HepG2 (cell line): ENCODE measurements around the gene PNKD. TPM values are rescaled to one million over a fixed set of nuclear protein-coding genes. Genes with fewer than 3 reads are reported as not detected.
A peak's percentile ranks its signal among the peaks of the same experiment; 100 is the strongest.

Experiments
- CBX5 ChIP-seq: sonication (generic); formaldehyde crosslinking; IDR thresholded peaks from 2 replicates; pipeline ENCODE4 v1.4.0; 2020; ENCODE audit warnings: missing genetic modification reagents, borderline replicate concordance
- CCAR2 ChIP-seq: fragments of 200-400 bp; formaldehyde crosslinking; optimal IDR thresholded peaks from 2 replicates; pipeline ENCODE3; 2018; ENCODE audit warnings: low read depth, mild to moderate bottlenecking, low read length, moderate library complexity
- DR1 ChIP-seq: sonication (generic); formaldehyde crosslinking; IDR thresholded peaks from 2 replicates; pipeline ENCODE4 v1.8.0; 2021; ENCODE audit warnings: mild to moderate bottlenecking, missing genetic modification reagents, inconsistent platforms
- ELF1 ChIP-seq: sonication (generic); formaldehyde crosslinking; IDR thresholded peaks from 2 replicates; pipeline ENCODE4 v1.4.0; 2020; ENCODE audit warnings: missing genetic modification reagents
- FOXJ3 ChIP-seq: sonication (generic); formaldehyde crosslinking; IDR thresholded peaks from 2 replicates; pipeline ENCODE4 v1.4.0; 2020; ENCODE audit warnings: missing genetic modification reagents, mild to moderate bottlenecking, borderline replicate concordance
- GMEB1 ChIP-seq: sonication (generic); formaldehyde crosslinking; IDR thresholded peaks from 2 replicates; pipeline ENCODE4 v1.5.1; 2020; ENCODE audit warnings: missing genetic modification reagents, mild to moderate bottlenecking, borderline replicate concordance
- HOXD1 ChIP-seq: sonication (generic); formaldehyde crosslinking; IDR thresholded peaks from 2 replicates; pipeline ENCODE4 v1.5.0; 2020; ENCODE audit warnings: missing genetic modification reagents
- KDM3A ChIP-seq: IDR thresholded peaks from 2 replicates; pipeline ENCODE4 v1.6.1; 2018; ENCODE audit warnings: low read depth, missing compliant biosample characterization
- MIER3 ChIP-seq: IDR thresholded peaks from 2 replicates; pipeline ENCODE4 v1.6.1; 2016; ENCODE audit warnings: missing compliant biosample characterization, borderline replicate concordance
- PAXIP1 ChIP-seq: sonication (generic); formaldehyde crosslinking; conservative IDR thresholded peaks from 2 replicates; pipeline ENCODE4 v1.4.0; 2020; ENCODE audit warnings: mild to moderate bottlenecking, missing genetic modification reagents, moderate library complexity
- PHF5A ChIP-seq: IDR thresholded peaks from one replicate; pipeline ENCODE4 v1.6.1; 2018; ENCODE audit warnings: low read depth, missing genetic modification reagents; ENCODE audit not compliant: unreplicated experiment
- ZFP90 ChIP-seq: sonication (generic); formaldehyde crosslinking; IDR thresholded peaks from 2 replicates; pipeline ENCODE4 v1.8.0; 2022; ENCODE audit warnings: missing genetic modification reagents, mild to moderate bottlenecking, inconsistent platforms, borderline replicate concordance
- ZMYM3 ChIP-seq: sonication (generic); formaldehyde crosslinking; IDR thresholded peaks from 2 replicates; pipeline ENCODE4 v1.5.1; 2020; ENCODE audit warnings: mild to moderate bottlenecking, missing genetic modification reagents
- ZNF17 ChIP-seq: sonication (generic); formaldehyde crosslinking; IDR thresholded peaks from 2 replicates; pipeline ENCODE4 v1.5.0; 2020; ENCODE audit warnings: mild to moderate bottlenecking, missing genetic modification reagents
- ZNF264 ChIP-seq: sonication (generic); formaldehyde crosslinking; IDR thresholded peaks from 2 replicates; pipeline ENCODE4 v1.4.0; 2020; ENCODE audit warnings: missing genetic modification reagents
- ZNF343 ChIP-seq: sonication (generic); formaldehyde crosslinking; IDR thresholded peaks from 2 replicates; pipeline ENCODE4 v1.4.0; 2020; ENCODE audit warnings: mild to moderate bottlenecking, missing genetic modification reagents
- ZNF430 ChIP-seq: sonication (generic); formaldehyde crosslinking; IDR thresholded peaks from 2 replicates; pipeline ENCODE4 v1.9.0; 2021; ENCODE audit warnings: mild to moderate bottlenecking, missing genetic modification reagents
- ZNF468 ChIP-seq: sonication (generic); formaldehyde crosslinking; IDR thresholded peaks from 2 replicates; pipeline ENCODE4 v1.8.0; 2022; ENCODE audit warnings: mild to moderate bottlenecking, moderate library complexity, missing genetic modification reagents
- ZNF512 ChIP-seq: sonication (generic); formaldehyde crosslinking; IDR thresholded peaks from 2 replicates; pipeline ENCODE4 v1.4.0; 2020; ENCODE audit warnings: mild to moderate bottlenecking, missing genetic modification reagents
- ZNF7 ChIP-seq: IDR thresholded peaks from 2 replicates; pipeline ENCODE4 v1.6.1; 2016; ENCODE audit warnings: missing biosample characterization, missing genetic modification reagents
- ZNF713 ChIP-seq: sonication (generic); formaldehyde crosslinking; IDR thresholded peaks from 2 replicates; pipeline ENCODE4 v1.4.0; 2020; ENCODE audit warnings: mild to moderate bottlenecking, missing genetic modification reagents
- polyA plus RNA-seq, 8 experiments: library from polyadenylated mRNA; depleted of rRNA in 3 of 8; stranded (reverse) in 7 of 8; unstranded in 1 of 8; fragments of >200 nt; fragmentation: Illumina TruSeq in 4 of 8; extraction: Trizol in 4 of 8; gene quantifications; 2 replicates each; pipeline versions ENCODE4 v1.2.1 to v1.2.3, GENCODE V29; 2011 to 2016; ENCODE audit warnings: low read depth in 4 of 8, missing spikeins in 1 of 8, mixed read lengths in 1 of 8; ENCODE audit not compliant: insufficient read depth in 1 of 8
- total RNA-seq, 5 experiments: library from RNA; depleted of rRNA; stranded (reverse); fragments of >200 nt; fragmentation: Illumina TruSeq; extraction: Trizol; gene quantifications; 2 replicates each; pipeline ENCODE4 v1.2.3, GENCODE V29; 2016; ENCODE audit warnings: low read depth in 1 of 5

The PNKD gene
- total and polyA plus RNA-seq, 2 of the 13 experiments (the other 11 are each of a cell fraction or from before 2014, with no cell fraction given), result 55.9 to 80.4 TPM

DNA sequence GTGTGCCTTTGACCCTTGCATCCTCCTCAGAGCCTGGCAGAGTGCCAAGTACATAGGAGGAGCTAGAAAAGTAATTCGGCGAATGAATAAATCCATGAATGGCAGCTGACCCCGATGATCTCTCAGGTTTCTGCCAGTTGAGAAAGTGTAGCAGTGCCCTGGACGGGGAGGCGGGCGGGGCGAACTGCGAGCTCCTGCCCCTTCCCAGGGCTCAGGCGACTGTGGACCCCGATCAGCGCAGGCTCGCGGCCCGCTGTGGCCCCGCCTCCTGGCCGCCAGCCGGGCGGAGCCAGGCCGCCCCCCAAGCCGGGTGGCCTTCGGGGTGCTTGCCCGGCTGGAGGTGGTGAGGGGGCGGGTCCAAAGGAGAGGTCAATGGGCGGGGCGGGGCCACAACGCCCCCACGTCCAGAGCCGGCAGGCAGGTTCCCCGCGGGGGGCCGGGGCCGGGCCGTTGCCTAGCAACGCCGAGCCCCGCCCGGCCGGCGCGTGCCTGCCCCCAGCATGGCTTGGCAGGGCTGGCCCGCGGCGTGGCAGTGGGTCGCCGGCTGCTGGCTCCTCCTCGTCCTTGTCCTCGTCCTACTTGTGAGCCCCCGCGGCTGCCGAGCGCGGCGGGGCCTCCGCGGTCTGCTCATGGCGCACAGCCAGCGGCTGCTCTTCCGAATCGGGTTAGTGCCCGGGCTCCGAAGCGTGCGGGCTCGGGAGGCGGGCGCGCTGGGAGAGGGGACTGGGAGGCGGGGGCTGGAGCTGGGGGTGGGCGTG lies 52.6 kb downstream of the PNKD start (continued):
- TF ChIP-seq ZNF512 (CRISPR knock-in tag) (no peak), ZNF7 (CRISPR knock-in tag) (no peak), CBX5 (CRISPR knock-in tag) (no peak; the same call in 1 of the 2 replicates), ZNF264 (CRISPR knock-in tag) (peak; percentile 46; the same call in 1 of the 2 replicates), ZNF468 (CRISPR knock-in tag) (no peak), MIER3 (CRISPR knock-in tag) (peak; percentile 83), ZNF713 (peak; percentile 61; the same call in 1 of the 2 replicates), ZNF343 (no peak), PHF5A (CRISPR knock-in tag) (no peak), GMEB1 (CRISPR knock-in tag) (peak; percentile 57; the same call in 1 of the 2 replicates), ZNF430 (CRISPR knock-in tag) (peak; percentile 83; the same call in 1 of the 2 replicates), CCAR2 (no peak), KDM3A (CRISPR knock-in tag) (no peak; the same call in 1 of the 2 replicates), DR1 (0 out of 2 replicates have a peak, but pooled peaks have one; percentile 17), ZNF17 (CRISPR knock-in tag) (no peak), ZFP90 (no peak; the same call in 1 of the 2 replicates), FOXJ3 (CRISPR knock-in tag) (no peak), ZMYM3 (no peak; the same call in 1 of the 2 replicates), HOXD1 (no peak), ELF1 (no peak), PAXIP1 (CRISPR knock-in tag) (peak; percentile 80)
